Measurements from ENCODE around the gene TSC22D2. TPM values are rescaled to one million over a fixed set of nuclear protein-coding genes. Genes with fewer than 3 reads are reported as not detected.
"Not testable (repeated sequence)": the region's sequence is repeated elsewhere in the genome, so short reads cannot be mapped to it uniquely, and the experiment has no call there.

TSC22D2 gene
- total and polyA plus RNA-seq, 2 experiments from 2014 or later: 34.9 to 38.8 TPM

- H2AFZ ChIP-seq: no peak overlapping the region
- no peaks in the 10 kb centered on the region for H3K27me3 ChIP-seq
- H3K9me2 ChIP-seq (replicated peaks; ENCODE audit: insufficient read depth): no peaks in the 10 kb centered on the region
- H3K9me3 ChIP-seq (ENCODE audit: low read depth): no peaks in the 10 kb centered on the region
- no peaks in the 10 kb centered on the region for H3K79me2 ChIP-seq
- WGBS (ENCODE audit: low lambda C conversion rate, missing lambda C conversion rate): 5% methylated on average over 2 of the region's 2 CpGs
- no peak overlapping the region for H3K4me2 ChIP-seq
- H3K27ac ChIP-seq: no peak overlapping the region
- no peaks in the 10 kb centered on the region for H3K4me1 ChIP-seq (ENCODE audit: insufficient read depth)
- H3K36me3 ChIP-seq (replicated peaks; ENCODE audit: insufficient read depth, low read depth): no peaks in the 10 kb centered on the region
- peak; percentile 58 for DNase-seq (ENCODE audit: low spot score)
- TF ChIP-seq EZH2phosphoT487 (IDR thresholded peaks at IDR 0.05; ENCODE audit: low read depth, severe bottlenecking, unreplicated experiment): no peak
- TF ChIP-seq EZH2 (IDR thresholded peaks at IDR 0.05; ENCODE audit: borderline replicate concordance): no peak
- peak; percentile 76 for TF ChIP-seq CTCF (IDR thresholded peaks at IDR 0.05; ENCODE audit: poor library complexity)
- H3K4me3 ChIP-seq: no peak overlapping the region
- H4K20me1 ChIP-seq (ENCODE audit: insufficient read depth, poor library complexity, severe bottlenecking): no peaks in the 10 kb centered on the region
Observed at GRCh38 chr3:150495563-150496168, 87.6 kb downstream of the TSC22D2 start.

GRCh38 chr3:150497956-150498355, 89.9 kb downstream of the TSC22D2 start:
- H3K27me3 ChIP-seq: no peaks in the 10 kb centered on the region
- no peaks in the 10 kb centered on the region for H3K79me2 ChIP-seq
- no peak overlapping the region for H3K27ac ChIP-seq
- H3K9me2 ChIP-seq (replicated peaks; ENCODE audit: insufficient read depth): no peaks in the 10 kb centered on the region
- H4K20me1 ChIP-seq (ENCODE audit: insufficient read depth, poor library complexity, severe bottlenecking): no peaks in the 10 kb centered on the region
- H3K4me2 ChIP-seq: no peak overlapping the region
- DNase-seq (ENCODE audit: low spot score): no peak
- WGBS (ENCODE audit: low lambda C conversion rate, missing lambda C conversion rate): 74% methylated on average over 2 of the region's 2 CpGs
- H3K9me3 ChIP-seq (ENCODE audit: low read depth): no peaks in the 10 kb centered on the region
- no peak for TF ChIP-seq EZH2 (IDR thresholded peaks at IDR 0.05; ENCODE audit: borderline replicate concordance)
- no peak for TF ChIP-seq EZH2phosphoT487 (IDR thresholded peaks at IDR 0.05; ENCODE audit: low read depth, severe bottlenecking, unreplicated experiment)
- TF ChIP-seq CTCF (IDR thresholded peaks at IDR 0.05; ENCODE audit: poor library complexity): no peak
- no peak overlapping the region for H3K4me3 ChIP-seq
- H3K4me1 ChIP-seq (ENCODE audit: insufficient read depth): no peaks in the 10 kb centered on the region
- H3K36me3 ChIP-seq (replicated peaks; ENCODE audit: insufficient read depth, low read depth): no peaks in the 10 kb centered on the region
- no peak overlapping the region for H2AFZ ChIP-seq

- WGBS (ENCODE audit: low lambda C conversion rate, missing lambda C conversion rate): 100% methylated on average over 1 of the region's 1 CpG
- H3K27ac ChIP-seq, H3K4me3 ChIP-seq: not testable (repeated sequence)
Observed at GRCh38 chr3:150500960-150501359, 92.9 kb downstream of the TSC22D2 start.

GRCh38 chr3:150503402-150504099, 95.5 kb downstream of the TSC22D2 start:
- Histone ChIP-seq H3K4me2 (no peak overlapping the region), H3K9me3 (ENCODE audit: low read depth) (no peaks in the 10 kb centered on the region), H3K36me3 (replicated peaks; ENCODE audit: insufficient read depth, low read depth) (no peaks in the 10 kb centered on the region), H3K4me3 (no peak overlapping the region), H3K4me1 (ENCODE audit: insufficient read depth) (no peaks in the 10 kb centered on the region), H3K79me2 (no peaks in the 10 kb centered on the region), H3K27ac (no peak overlapping the region), H3K9me2 (replicated peaks; ENCODE audit: insufficient read depth) (no peaks in the 10 kb centered on the region), H2AFZ (no peak overlapping the region), H4K20me1 (ENCODE audit: insufficient read depth, poor library complexity, severe bottlenecking) (no peaks in the 10 kb centered on the region), H3K27me3 (no peaks in the 10 kb centered on the region)
- no peak for DNase-seq (ENCODE audit: low spot score)
- WGBS (ENCODE audit: low lambda C conversion rate, missing lambda C conversion rate): 90% methylated on average over 5 of the region's 5 CpGs
- TF ChIP-seq EZH2phosphoT487 (IDR thresholded peaks at IDR 0.05; ENCODE audit: low read depth, severe bottlenecking, unreplicated experiment): no peak
- TF ChIP-seq CTCF (IDR thresholded peaks at IDR 0.05; ENCODE audit: poor library complexity): no peak
- TF ChIP-seq EZH2 (IDR thresholded peaks at IDR 0.05; ENCODE audit: borderline replicate concordance): no peak

More at GRCh38 chr3:150500960-150501359, 92.9 kb downstream of the TSC22D2 start:
- H3K27me3 ChIP-seq; H3K4me2 ChIP-seq; H3K9me3 ChIP-seq (ENCODE audit: low read depth); H3K79me2 ChIP-seq; H3K4me1 ChIP-seq (ENCODE audit: insufficient read depth); DNase-seq (ENCODE audit: low spot score); H3K9me2 ChIP-seq (replicated peaks; ENCODE audit: insufficient read depth); H2AFZ ChIP-seq; H4K20me1 ChIP-seq (ENCODE audit: insufficient read depth, poor library complexity, severe bottlenecking); H3K36me3 ChIP-seq (replicated peaks; ENCODE audit: insufficient read depth, low read depth): not testable (repeated sequence)
